ENCODE data around the gene LIPE.

DNA sequence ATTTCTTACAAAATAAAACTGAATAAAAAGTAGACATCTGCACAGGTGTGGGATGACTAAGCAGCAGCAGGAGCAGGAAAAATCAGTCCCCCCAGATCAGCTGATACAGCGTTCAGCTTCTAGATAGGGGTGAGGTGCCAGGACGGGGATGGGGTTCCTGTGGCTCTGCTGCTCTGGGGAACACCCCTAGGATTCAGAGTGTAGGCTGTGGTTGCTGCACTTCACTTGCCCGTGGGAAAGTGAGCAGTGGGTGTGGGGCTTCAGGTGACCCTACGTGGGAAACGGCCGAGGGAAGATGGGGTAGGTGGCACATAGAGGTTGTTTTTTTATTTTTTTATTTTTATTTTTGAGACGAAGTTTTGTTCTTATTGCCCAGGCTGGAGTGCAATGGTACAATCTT lies 18.8 kb upstream of the LIPE start:
- TF ChIP-seq, protein P1, sequence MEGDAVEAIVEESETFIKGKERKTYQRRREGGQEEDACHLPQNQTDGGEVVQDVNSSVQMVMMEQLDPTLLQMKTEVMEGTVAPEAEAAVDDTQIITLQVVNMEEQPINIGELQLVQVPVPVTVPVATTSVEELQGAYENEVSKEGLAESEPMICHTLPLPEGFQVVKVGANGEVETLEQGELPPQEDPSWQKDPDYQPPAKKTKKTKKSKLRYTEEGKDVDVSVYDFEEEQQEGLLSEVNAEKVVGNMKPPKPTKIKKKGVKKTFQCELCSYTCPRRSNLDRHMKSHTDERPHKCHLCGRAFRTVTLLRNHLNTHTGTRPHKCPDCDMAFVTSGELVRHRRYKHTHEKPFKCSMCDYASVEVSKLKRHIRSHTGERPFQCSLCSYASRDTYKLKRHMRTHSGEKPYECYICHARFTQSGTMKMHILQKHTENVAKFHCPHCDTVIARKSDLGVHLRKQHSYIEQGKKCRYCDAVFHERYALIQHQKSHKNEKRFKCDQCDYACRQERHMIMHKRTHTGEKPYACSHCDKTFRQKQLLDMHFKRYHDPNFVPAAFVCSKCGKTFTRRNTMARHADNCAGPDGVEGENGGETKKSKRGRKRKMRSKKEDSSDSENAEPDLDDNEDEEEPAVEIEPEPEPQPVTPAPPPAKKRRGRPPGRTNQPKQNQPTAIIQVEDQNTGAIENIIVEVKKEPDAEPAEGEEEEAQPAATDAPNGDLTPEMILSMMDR (IDR thresholded peaks at IDR 0.05) = no peak
- no peak for TF ChIP-seq POLR2A (IDR thresholded peaks at IDR 0.05)

Data from uterus (tissue), 2 donors.